ENCODE measurements around the gene FAT1.

FAT1 gene

DNA sequence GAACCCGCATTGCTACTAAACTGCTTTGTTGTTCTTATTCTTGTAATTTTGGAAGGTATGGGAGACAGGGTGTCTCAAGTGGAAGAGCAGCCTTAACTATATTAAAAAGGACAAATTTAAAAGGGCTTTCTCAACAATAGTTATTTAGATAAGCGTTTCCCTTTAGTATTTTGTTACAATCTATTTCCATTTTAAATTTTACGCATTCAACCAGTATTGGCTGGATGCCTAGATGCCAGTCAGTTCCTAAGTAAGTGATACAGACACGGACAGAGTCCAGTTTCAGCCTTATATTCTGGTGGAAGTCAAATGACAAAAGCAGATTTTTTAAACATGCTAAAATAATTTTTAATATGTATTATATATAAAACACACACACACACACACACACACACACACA lies 28.3 kb downstream of the FAT1 start:
- Histone ChIP-seq H3K4me3 (no peak overlapping the region), H3K9me3 (no peaks in the 10 kb centered on the region), H3K27ac (peak overlapping the region; percentile 58 to 75), H3K4me1 (peaks cover 0 to 55% (median 24%) of the 10 kb centered on the region in 4 donors), H3K27me3 (no peaks in the 10 kb centered on the region), H3K36me3 (peaks cover 0 to 4% (median 0%) of the 10 kb centered on the region in 3 donors)
- intact Hi-C loops (cut with DNase I; ENCODE audit: low total_unique reads) = no loop called here
- no peak for DNase-seq
- TF ChIP-seq, protein P1, sequence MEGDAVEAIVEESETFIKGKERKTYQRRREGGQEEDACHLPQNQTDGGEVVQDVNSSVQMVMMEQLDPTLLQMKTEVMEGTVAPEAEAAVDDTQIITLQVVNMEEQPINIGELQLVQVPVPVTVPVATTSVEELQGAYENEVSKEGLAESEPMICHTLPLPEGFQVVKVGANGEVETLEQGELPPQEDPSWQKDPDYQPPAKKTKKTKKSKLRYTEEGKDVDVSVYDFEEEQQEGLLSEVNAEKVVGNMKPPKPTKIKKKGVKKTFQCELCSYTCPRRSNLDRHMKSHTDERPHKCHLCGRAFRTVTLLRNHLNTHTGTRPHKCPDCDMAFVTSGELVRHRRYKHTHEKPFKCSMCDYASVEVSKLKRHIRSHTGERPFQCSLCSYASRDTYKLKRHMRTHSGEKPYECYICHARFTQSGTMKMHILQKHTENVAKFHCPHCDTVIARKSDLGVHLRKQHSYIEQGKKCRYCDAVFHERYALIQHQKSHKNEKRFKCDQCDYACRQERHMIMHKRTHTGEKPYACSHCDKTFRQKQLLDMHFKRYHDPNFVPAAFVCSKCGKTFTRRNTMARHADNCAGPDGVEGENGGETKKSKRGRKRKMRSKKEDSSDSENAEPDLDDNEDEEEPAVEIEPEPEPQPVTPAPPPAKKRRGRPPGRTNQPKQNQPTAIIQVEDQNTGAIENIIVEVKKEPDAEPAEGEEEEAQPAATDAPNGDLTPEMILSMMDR (IDR thresholded peaks at IDR 0.05) = no peak

DNA sequence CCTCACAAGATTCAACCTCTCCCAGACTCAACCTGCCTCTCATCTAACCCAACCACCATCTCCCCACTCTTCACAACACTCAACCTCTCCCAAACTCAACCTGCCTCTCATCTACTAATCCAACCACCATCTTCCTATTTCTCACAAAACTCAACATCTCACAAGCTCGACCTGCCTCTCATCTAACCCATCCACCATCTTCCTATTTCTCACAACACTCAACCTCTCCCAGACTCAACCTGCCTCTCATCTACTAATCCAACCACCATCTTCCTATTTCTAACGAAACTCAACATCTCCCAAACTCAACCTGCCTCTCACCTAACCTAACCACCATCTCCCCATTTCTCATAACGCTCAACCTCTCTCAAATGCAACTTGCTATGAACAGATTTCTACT lies 29.8 kb downstream of the FAT1 start:
- intact Hi-C loops (cut with DNase I; ENCODE audit: low total_unique reads) = no loop called here
- H3K27ac ChIP-seq = peak overlapping the region; percentile 68 to 75
- H3K4me3 ChIP-seq = no peak overlapping the region
- H3K27me3 ChIP-seq = no peaks in the 10 kb centered on the region
- TF ChIP-seq, protein P1 (IDR thresholded peaks at IDR 0.05) = no peak
- H3K9me3 ChIP-seq = no peaks in the 10 kb centered on the region
- DNase-seq = no peak
- peaks cover 0 to 4% (median 0%) of the 10 kb centered on the region in 3 donors for H3K36me3 ChIP-seq
- peaks cover 0 to 50% (median 14%) of the 10 kb centered on the region in 4 donors for H3K4me1 ChIP-seq

DNA sequence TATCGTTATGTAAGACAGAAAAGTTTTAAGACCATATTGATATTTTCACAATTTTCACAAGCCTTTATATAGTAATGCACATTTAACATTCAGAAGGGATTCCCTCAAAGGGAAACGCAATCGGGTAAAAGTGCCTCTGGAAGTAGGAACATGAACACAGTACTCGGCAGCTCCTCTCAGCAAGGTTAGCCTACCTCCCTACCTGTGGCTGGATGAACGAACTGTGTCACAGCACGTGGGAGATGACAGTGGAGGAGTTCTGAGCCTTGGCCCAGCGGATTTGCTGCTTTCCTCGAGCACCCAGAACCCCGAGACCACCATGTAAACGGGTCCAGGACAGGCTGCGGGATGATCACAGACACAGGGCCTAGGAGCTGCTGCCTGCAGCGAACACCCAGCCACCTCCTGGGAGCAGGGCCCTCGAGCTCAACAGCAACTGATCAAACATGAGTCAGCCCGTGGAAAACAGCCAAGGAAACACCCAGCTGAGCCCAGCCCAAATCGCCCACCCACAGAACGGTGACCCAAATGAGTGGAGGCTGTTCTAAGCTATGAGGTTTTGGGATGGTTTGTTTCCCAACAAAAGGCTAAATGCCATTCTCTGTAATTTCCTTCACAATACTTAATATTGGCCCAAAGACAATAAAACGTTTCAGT lies 30.4 kb downstream of the FAT1 start:
- Histone ChIP-seq H3K9me3 (no peaks in the 10 kb centered on the region), H3K27ac (peak overlapping the region; percentile 68 to 75), H3K27me3 (no peaks in the 10 kb centered on the region), H3K36me3 (peaks cover 0 to 4% (median 0%) of the 10 kb centered on the region in 3 donors), H3K4me1 (peaks cover 0 to 56% (median 17%) of the 10 kb centered on the region in 4 donors), H3K4me3 (no peak overlapping the region)
- intact Hi-C loops (cut with DNase I; ENCODE audit: low total_unique reads) = no loop called here
- TF ChIP-seq, protein P1 (IDR thresholded peaks at IDR 0.05) = no peak
- peak; percentile 88 to 93 for DNase-seq

DNA sequence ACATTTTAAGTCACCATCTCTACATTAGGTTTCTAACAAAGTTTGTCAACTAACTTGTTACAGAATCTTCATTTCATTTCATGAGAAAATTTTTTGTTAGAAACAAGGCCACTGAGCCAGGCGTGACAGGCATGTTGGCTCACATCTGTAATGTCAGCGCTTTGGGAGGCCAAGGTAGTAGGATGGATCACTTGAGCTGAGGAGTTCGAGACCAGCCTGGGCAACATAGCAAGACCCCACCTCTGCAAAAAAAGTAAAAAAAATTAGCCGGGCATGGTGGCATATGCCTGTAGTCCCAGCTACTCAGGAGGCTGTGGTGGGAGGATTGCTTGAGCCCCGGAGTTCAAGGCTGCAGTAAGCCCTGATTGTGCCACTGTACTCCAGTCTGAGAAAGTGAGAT lies 32.3 kb downstream of the FAT1 start:
- H3K4me3 ChIP-seq = no peak overlapping the region
- TF ChIP-seq, protein P1 (IDR thresholded peaks at IDR 0.05) = no peak
- H3K4me1 ChIP-seq = peaks cover 0 to 72% (median 19%) of the 10 kb centered on the region in 4 donors
- H3K36me3 ChIP-seq = peaks cover 0 to 4% (median 0%) of the 10 kb centered on the region in 3 donors
- intact Hi-C loops (cut with DNase I; ENCODE audit: low total_unique reads) = no loop called here
- H3K27me3 ChIP-seq = no peaks in the 10 kb centered on the region
- H3K9me3 ChIP-seq = no peaks in the 10 kb centered on the region
- DNase-seq = no peak
- no peak overlapping the region for H3K27ac ChIP-seq

DNA sequence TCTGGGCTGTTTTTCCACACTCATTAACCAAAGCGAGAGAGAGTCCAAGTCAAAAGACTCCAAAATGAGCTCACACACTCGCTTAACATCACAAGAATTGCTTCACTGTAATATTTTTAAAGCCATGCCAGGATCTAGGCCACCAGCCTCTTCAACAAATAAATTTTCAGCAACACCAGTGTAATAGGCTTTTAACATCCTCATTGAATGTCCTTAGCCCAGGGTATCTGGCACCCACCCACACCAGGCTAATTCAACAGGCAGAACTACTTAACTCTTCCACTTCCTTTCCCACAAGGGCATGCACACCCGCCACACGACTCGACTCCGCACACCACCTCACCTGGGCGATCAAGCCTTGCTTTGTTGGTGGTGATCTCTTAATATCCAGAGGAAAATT lies 34.2 kb downstream of the FAT1 start:
- H3K27me3 ChIP-seq = no peaks in the 10 kb centered on the region
- intact Hi-C loops (cut with DNase I; ENCODE audit: low total_unique reads) = no loop called here
- DNase-seq = no peak
- H3K27ac ChIP-seq = no peak overlapping the region
- no peaks in the 10 kb centered on the region for H3K9me3 ChIP-seq
- H3K36me3 ChIP-seq = peaks cover 0 to 4% (median 0%) of the 10 kb centered on the region in 3 donors
- H3K4me3 ChIP-seq = no peak overlapping the region
- TF ChIP-seq, protein P1 (IDR thresholded peaks at IDR 0.05) = no peak
- peaks cover 0 to 66% (median 23%) of the 10 kb centered on the region in 4 donors for H3K4me1 ChIP-seq
